ENCODE data around the gene TRIM42.

Gene TRIM42

GRCh38 chr3:140731440-140732119 lies 53.7 kb downstream of the TRIM42 start:
- no peak overlapping the region for H2AFZ ChIP-seq (ENCODE audit: low read length)
- H3K4me2 ChIP-seq (ENCODE audit: insufficient read depth, low read length, poor library complexity, severe bottlenecking): no peak overlapping the region
- no peak overlapping the region for H2AK5ac ChIP-seq (ENCODE audit: low read depth, low read length)
- H3K36me3 ChIP-seq (replicated peaks in 1 of 2; ENCODE audit: control insufficient read depth in 2 of 2, insufficient read depth in 2 of 2, low read length in 2 of 2): no peaks in the 10 kb centered on the region
- no peak overlapping the region for H2BK5ac ChIP-seq (ENCODE audit: low read length)
- H3K14ac ChIP-seq (ENCODE audit: low read length): no peak overlapping the region
- H3K23ac ChIP-seq (ENCODE audit: low read depth, low read length, poor library complexity): no peak overlapping the region
- no peaks in the 10 kb centered on the region for H3K9me3 ChIP-seq (replicated peaks in 1 of 2; ENCODE audit: control insufficient read depth in 2 of 2, insufficient read depth in 1 of 2, low read depth in 1 of 2, low read length in 2 of 2)
- H3K9ac ChIP-seq (ENCODE audit: low read depth, low read length, poor library complexity): no peak overlapping the region
- no peak for DNase-seq (ENCODE audit: low spot score)
- H2BK120ac ChIP-seq (ENCODE audit: low read depth, low read length): no peak overlapping the region
- no peaks in the 10 kb centered on the region for H3K79me1 ChIP-seq (ENCODE audit: low read depth, low read length)
- H3K4ac ChIP-seq (ENCODE audit: low read length): no peak overlapping the region
- H2BK15ac ChIP-seq (ENCODE audit: low read length): no peak overlapping the region
- no peak overlapping the region for H3K18ac ChIP-seq (ENCODE audit: low read length)
- H4K91ac ChIP-seq (ENCODE audit: low read depth, low read length, poor library complexity): no peak overlapping the region
- H3K4me1 ChIP-seq (ENCODE audit: control insufficient read depth in 2 of 2, insufficient read depth in 1 of 2, low read depth in 1 of 2, low read length in 2 of 2): no peaks in the 10 kb centered on the region
- H3K27ac ChIP-seq (replicated peaks; ENCODE audit: low read length): no peak overlapping the region
- peaks cover 0 to 4% (median 0%) of the 10 kb centered on the region in 3 experiments for H3K27me3 ChIP-seq (ENCODE audit: control insufficient read depth in 3 of 3, insufficient read depth in 3 of 3, low read depth in 1 of 3, low read length in 3 of 3)
- no peak overlapping the region for H3K4me3 ChIP-seq (ENCODE audit: low read length in 2 of 2)
- WGBS, 2 donors (ENCODE audit: extremely low coverage in 2 of 2, insufficient read length in 2 of 2, insufficient replicate concordance in 1 of 2): no CpG with 5 or more reads among the region's 6 CpGs
- no peak overlapping the region for H4K8ac ChIP-seq (ENCODE audit: low read depth, low read length)
- H2BK12ac ChIP-seq (ENCODE audit: low read length): no peak overlapping the region

DNA sequence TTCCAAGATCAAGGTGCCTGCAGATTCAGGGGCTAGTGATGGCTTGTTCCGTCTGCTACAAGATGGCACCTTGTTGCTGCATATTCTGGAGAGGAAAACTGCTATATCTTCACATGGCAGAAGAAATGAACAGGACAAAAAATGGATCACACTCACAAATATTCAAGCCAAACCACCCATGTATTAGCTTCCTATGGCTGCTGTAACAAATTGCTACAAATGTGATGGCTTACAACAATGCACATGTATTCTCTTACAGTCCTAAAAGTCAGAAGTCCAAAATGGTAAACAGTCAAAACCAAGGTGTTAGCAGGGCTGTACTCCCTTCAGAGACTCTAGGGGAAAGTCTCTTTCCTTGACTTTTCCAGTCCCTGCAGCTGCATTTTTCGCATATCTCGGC lies 55.8 kb downstream of the TRIM42 start:
- Histone ChIP-seq H2BK12ac (ENCODE audit: low read length) (no peak overlapping the region), H3K9me3 (replicated peaks in 1 of 2; ENCODE audit: control insufficient read depth in 2 of 2, insufficient read depth in 1 of 2, low read depth in 1 of 2, low read length in 2 of 2) (no peaks in the 10 kb centered on the region), H3K79me1 (ENCODE audit: low read depth, low read length) (no peaks in the 10 kb centered on the region), H3K4me3 (ENCODE audit: low read length in 2 of 2) (no peak overlapping the region), H3K27me3 (ENCODE audit: control insufficient read depth in 3 of 3, insufficient read depth in 3 of 3, low read depth in 1 of 3, low read length in 3 of 3) (peaks cover 0 to 4% (median 0%) of the 10 kb centered on the region in 3 experiments), H4K8ac (ENCODE audit: low read depth, low read length) (no peak overlapping the region), H3K4me2 (ENCODE audit: insufficient read depth, low read length, poor library complexity, severe bottlenecking) (no peak overlapping the region), H3K27ac (replicated peaks; ENCODE audit: low read length) (no peak overlapping the region), H2AK5ac (ENCODE audit: low read depth, low read length) (no peak overlapping the region), H2AFZ (ENCODE audit: low read length) (no peak overlapping the region), H3K18ac (ENCODE audit: low read length) (no peak overlapping the region), H2BK15ac (ENCODE audit: low read length) (no peak overlapping the region), H3K14ac (ENCODE audit: low read length) (no peak overlapping the region), H3K23ac (ENCODE audit: low read depth, low read length, poor library complexity) (no peak overlapping the region), H2BK5ac (ENCODE audit: low read length) (no peak overlapping the region), H4K91ac (ENCODE audit: low read depth, low read length, poor library complexity) (no peak overlapping the region), H3K9ac (ENCODE audit: low read depth, low read length, poor library complexity) (no peak overlapping the region), H3K4ac (ENCODE audit: low read length) (no peak overlapping the region), H2BK120ac (ENCODE audit: low read depth, low read length) (no peak overlapping the region), H3K4me1 (ENCODE audit: control insufficient read depth in 2 of 2, insufficient read depth in 1 of 2, low read depth in 1 of 2, low read length in 2 of 2) (no peaks in the 10 kb centered on the region), H3K36me3 (replicated peaks in 1 of 2; ENCODE audit: control insufficient read depth in 2 of 2, insufficient read depth in 2 of 2, low read length in 2 of 2) (no peaks in the 10 kb centered on the region)
- no peak for DNase-seq (ENCODE audit: low spot score)
- no CpG with 5 or more reads among the region's 3 CpGs for WGBS, 2 donors (ENCODE audit: extremely low coverage in 2 of 2, insufficient read length in 2 of 2, insufficient replicate concordance in 1 of 2)

DNA sequence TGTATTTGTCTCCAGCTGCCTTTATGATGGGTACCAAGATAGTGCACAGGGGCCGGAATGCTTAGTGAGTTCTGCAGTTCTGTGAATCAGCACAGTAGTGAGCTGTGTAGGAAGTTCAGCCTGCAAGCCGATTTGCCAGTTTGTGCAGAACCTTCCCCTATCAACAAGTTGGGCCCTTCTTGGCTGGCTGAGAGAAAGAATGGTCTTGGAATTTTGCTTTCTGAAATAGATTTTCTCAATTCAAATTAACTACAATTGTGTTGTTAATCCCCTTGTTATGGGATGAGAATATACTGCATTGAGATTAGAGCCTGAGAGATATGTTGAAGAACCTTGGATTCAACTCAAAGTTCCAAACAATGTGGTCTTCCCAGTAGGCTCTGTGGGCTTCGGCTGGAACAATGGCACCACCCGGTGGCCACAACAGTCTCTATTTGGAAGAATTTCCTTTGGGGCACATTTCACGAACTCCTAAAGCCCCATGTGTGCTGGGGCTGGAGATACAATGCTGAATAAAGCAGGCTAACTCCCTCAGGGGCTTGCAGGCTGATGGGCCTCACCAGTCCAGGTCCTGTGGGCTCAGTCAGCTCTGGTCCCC lies 59.1 kb downstream of the TRIM42 start:
- H3K4me2 ChIP-seq (ENCODE audit: insufficient read depth, low read length, poor library complexity, severe bottlenecking): no peak overlapping the region
- no peak overlapping the region for H3K18ac ChIP-seq (ENCODE audit: low read length)
- H4K8ac ChIP-seq (ENCODE audit: low read depth, low read length): no peak overlapping the region
- H3K27me3 ChIP-seq (ENCODE audit: control insufficient read depth in 3 of 3, insufficient read depth in 3 of 3, low read depth in 1 of 3, low read length in 3 of 3): no peaks in the 10 kb centered on the region
- H3K9ac ChIP-seq (ENCODE audit: low read depth, low read length, poor library complexity): no peak overlapping the region
- no peak overlapping the region for H4K91ac ChIP-seq (ENCODE audit: low read depth, low read length, poor library complexity)
- no peaks in the 10 kb centered on the region for H3K36me3 ChIP-seq (replicated peaks in 1 of 2; ENCODE audit: control insufficient read depth in 2 of 2, insufficient read depth in 2 of 2, low read length in 2 of 2)
- H3K4me3 ChIP-seq (ENCODE audit: low read length in 2 of 2): no peak overlapping the region
- no peak overlapping the region for H3K27ac ChIP-seq (replicated peaks; ENCODE audit: low read length)
- H2BK120ac ChIP-seq (ENCODE audit: low read depth, low read length): no peak overlapping the region
- H3K14ac ChIP-seq (ENCODE audit: low read length): no peak overlapping the region
- H3K4me1 ChIP-seq (ENCODE audit: control insufficient read depth in 2 of 2, insufficient read depth in 1 of 2, low read depth in 1 of 2, low read length in 2 of 2): no peaks in the 10 kb centered on the region
- H2AK5ac ChIP-seq (ENCODE audit: low read depth, low read length): no peak overlapping the region
- H3K4ac ChIP-seq (ENCODE audit: low read length): no peak overlapping the region
- no peaks in the 10 kb centered on the region for H3K79me1 ChIP-seq (ENCODE audit: low read depth, low read length)
- DNase-seq (ENCODE audit: low spot score): peak; percentile 37
- H2BK12ac ChIP-seq (ENCODE audit: low read length): no peak overlapping the region
- H3K23ac ChIP-seq (ENCODE audit: low read depth, low read length, poor library complexity): no peak overlapping the region
- H2BK5ac ChIP-seq (ENCODE audit: low read length): no peak overlapping the region
- no peak overlapping the region for H2BK15ac ChIP-seq (ENCODE audit: low read length)
- no CpG with 5 or more reads among the region's 5 CpGs for WGBS, 2 donors (ENCODE audit: extremely low coverage in 2 of 2, insufficient read length in 2 of 2, insufficient replicate concordance in 1 of 2)
- no peaks in the 10 kb centered on the region for H3K9me3 ChIP-seq (replicated peaks in 1 of 2; ENCODE audit: control insufficient read depth in 2 of 2, insufficient read depth in 1 of 2, low read depth in 1 of 2, low read length in 2 of 2)
- H2AFZ ChIP-seq (ENCODE audit: low read length): no peak overlapping the region

DNA sequence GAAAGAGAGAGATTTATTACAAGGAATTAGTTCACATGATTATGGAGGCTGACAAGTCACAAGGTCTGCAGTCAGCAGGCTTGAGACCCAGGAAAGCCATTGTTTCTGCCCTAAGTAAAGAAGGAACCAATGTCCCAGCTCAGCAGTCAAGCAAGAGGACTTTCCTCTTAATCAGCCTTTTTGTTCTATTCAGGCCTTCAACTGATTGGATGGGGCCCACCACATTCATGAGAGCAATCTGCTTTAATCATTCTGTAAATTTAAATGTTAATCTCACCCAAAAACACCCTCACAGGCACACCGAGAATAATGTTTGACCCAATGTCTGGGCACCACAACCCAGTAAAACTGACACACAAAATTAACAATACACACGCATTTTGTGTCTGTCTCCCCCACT lies 64.3 kb downstream of the TRIM42 start:
- H3K4ac ChIP-seq (ENCODE audit: low read length): no peak overlapping the region
- H3K9me3 ChIP-seq (replicated peaks in 1 of 2; ENCODE audit: control insufficient read depth in 2 of 2, insufficient read depth in 1 of 2, low read depth in 1 of 2, low read length in 2 of 2): no peaks in the 10 kb centered on the region
- no peak for DNase-seq (ENCODE audit: low spot score)
- H3K18ac ChIP-seq (ENCODE audit: low read length): no peak overlapping the region
- no peak overlapping the region for H2AK5ac ChIP-seq (ENCODE audit: low read depth, low read length)
- H3K27ac ChIP-seq (replicated peaks; ENCODE audit: low read length): no peak overlapping the region
- H2BK12ac ChIP-seq (ENCODE audit: low read length): no peak overlapping the region
- H3K4me3 ChIP-seq (ENCODE audit: low read length in 2 of 2): no peak overlapping the region
- H4K91ac ChIP-seq (ENCODE audit: low read depth, low read length, poor library complexity): no peak overlapping the region
- no peak overlapping the region for H2BK5ac ChIP-seq (ENCODE audit: low read length)
- H3K79me1 ChIP-seq (ENCODE audit: low read depth, low read length): no peaks in the 10 kb centered on the region
- no peak overlapping the region for H4K8ac ChIP-seq (ENCODE audit: low read depth, low read length)
- H2BK120ac ChIP-seq (ENCODE audit: low read depth, low read length): no peak overlapping the region
- no CpG with 5 or more reads among the region's 2 CpGs for WGBS, 2 donors (ENCODE audit: extremely low coverage in 2 of 2, insufficient read length in 2 of 2, insufficient replicate concordance in 1 of 2)
- H3K27me3 ChIP-seq (ENCODE audit: control insufficient read depth in 3 of 3, insufficient read depth in 3 of 3, low read depth in 1 of 3, low read length in 3 of 3): no peaks in the 10 kb centered on the region
- no peak overlapping the region for H3K4me2 ChIP-seq (ENCODE audit: insufficient read depth, low read length, poor library complexity, severe bottlenecking)
- H3K23ac ChIP-seq (ENCODE audit: low read depth, low read length, poor library complexity): no peak overlapping the region
- no peak overlapping the region for H2BK15ac ChIP-seq (ENCODE audit: low read length)
- H3K14ac ChIP-seq (ENCODE audit: low read length): no peak overlapping the region
- no peak overlapping the region for H3K9ac ChIP-seq (ENCODE audit: low read depth, low read length, poor library complexity)
- H2AFZ ChIP-seq (ENCODE audit: low read length): no peak overlapping the region
- no peaks in the 10 kb centered on the region for H3K36me3 ChIP-seq (replicated peaks in 1 of 2; ENCODE audit: control insufficient read depth in 2 of 2, insufficient read depth in 2 of 2, low read length in 2 of 2)
- no peaks in the 10 kb centered on the region for H3K4me1 ChIP-seq (ENCODE audit: control insufficient read depth in 2 of 2, insufficient read depth in 1 of 2, low read depth in 1 of 2, low read length in 2 of 2)
